ENCODE results near the gene DAB2IP.

DNA sequence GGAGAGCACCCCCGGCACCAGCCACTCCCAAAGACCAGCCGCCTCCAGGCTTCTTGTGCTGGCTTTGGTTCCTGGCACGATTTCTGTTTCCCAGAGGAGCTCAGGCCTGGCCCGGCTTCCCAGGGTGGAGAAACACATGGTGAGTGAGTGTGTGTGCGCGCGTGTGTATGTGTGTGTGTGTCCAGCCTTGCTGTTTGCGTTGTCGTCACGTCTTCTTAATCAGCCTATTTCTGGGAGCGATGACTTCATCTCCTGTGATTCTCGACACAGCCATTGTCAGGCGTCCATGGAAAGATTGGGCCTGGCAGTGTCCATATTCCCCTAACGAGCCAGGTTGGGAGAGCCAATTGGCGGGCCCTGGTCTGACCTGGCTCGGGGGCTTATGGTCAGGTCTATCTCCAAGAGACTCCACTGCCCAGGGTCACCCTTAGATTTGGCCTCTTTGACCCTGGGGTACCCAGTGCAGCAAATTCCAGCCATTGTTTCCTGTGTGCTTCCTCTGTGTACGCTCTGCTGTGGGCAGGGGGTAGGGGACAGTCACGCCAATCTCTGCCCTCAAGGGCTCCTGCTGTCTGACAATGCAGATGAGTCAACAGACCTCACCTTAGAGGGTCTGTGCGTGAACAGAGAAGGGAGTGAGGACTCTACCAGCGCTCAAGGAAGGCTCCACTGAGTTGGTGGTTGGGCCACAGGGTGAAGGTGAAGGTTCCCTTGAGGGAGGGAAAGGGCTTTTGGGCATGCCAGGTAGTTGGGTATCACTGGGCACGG, 73.8 kb downstream of the DAB2IP start:
- TF ChIP-seq, protein P1, sequence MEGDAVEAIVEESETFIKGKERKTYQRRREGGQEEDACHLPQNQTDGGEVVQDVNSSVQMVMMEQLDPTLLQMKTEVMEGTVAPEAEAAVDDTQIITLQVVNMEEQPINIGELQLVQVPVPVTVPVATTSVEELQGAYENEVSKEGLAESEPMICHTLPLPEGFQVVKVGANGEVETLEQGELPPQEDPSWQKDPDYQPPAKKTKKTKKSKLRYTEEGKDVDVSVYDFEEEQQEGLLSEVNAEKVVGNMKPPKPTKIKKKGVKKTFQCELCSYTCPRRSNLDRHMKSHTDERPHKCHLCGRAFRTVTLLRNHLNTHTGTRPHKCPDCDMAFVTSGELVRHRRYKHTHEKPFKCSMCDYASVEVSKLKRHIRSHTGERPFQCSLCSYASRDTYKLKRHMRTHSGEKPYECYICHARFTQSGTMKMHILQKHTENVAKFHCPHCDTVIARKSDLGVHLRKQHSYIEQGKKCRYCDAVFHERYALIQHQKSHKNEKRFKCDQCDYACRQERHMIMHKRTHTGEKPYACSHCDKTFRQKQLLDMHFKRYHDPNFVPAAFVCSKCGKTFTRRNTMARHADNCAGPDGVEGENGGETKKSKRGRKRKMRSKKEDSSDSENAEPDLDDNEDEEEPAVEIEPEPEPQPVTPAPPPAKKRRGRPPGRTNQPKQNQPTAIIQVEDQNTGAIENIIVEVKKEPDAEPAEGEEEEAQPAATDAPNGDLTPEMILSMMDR (IDR thresholded peaks at IDR 0.05): no peak
- TF ChIP-seq ZFX (IDR thresholded peaks at IDR 0.05; ENCODE audit: borderline replicate concordance): no peak
